Measurements from ENCODE around the gene TTC21A.

DNA sequence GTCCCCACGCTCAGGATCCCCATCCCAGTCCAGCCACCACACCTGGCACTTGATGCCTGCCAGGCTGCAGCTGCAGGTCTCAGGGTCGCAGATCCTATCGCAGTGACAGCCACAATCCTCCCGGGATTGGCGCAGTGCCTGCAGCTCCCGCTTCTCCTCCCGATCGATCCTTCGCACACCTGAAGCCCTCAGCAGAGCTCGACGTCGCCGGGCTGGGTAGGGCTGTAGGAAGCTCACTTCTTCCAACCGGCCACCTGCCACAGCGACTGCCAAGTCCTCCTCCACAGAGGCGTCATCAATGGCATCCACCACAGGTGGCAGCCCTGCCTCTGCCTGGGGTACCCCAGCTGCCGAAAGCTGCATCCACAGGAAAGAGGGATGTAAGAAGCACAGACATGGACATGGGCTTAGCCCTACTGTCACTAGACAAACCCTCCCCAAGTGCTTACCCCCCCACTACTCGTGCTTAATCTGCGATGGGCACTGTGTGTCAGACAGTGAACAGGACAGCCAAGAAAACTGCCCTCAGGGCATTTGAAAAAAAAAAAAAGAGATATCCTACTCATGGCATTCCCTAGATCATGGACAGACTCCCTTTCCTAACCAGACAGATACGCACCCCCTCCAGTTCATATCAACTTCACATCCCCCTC lies 36.7 kb downstream of the TTC21A start:
- TF ChIP-seq, protein P1, sequence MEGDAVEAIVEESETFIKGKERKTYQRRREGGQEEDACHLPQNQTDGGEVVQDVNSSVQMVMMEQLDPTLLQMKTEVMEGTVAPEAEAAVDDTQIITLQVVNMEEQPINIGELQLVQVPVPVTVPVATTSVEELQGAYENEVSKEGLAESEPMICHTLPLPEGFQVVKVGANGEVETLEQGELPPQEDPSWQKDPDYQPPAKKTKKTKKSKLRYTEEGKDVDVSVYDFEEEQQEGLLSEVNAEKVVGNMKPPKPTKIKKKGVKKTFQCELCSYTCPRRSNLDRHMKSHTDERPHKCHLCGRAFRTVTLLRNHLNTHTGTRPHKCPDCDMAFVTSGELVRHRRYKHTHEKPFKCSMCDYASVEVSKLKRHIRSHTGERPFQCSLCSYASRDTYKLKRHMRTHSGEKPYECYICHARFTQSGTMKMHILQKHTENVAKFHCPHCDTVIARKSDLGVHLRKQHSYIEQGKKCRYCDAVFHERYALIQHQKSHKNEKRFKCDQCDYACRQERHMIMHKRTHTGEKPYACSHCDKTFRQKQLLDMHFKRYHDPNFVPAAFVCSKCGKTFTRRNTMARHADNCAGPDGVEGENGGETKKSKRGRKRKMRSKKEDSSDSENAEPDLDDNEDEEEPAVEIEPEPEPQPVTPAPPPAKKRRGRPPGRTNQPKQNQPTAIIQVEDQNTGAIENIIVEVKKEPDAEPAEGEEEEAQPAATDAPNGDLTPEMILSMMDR (IDR thresholded peaks at IDR 0.05), result no peak
- TF ChIP-seq POLR2A (IDR thresholded peaks at IDR 0.05), result no peak
